Natural killer cell (primary cell): Measurements from ENCODE around the gene DGLUCY. TPM values are rescaled to one million over a fixed set of nuclear protein-coding genes. Genes with fewer than 3 reads are reported as not detected.
A peak's percentile ranks its signal among the peaks of the same experiment; 100 is the strongest.

Experiments used
- ATAC-seq, 3 donors: fragments of 150-1000 bp in 2 of 3; fragments of 200-7000 bp in 1 of 3; cut with Tn5 transposase; 1 replicate in 1 of 3; 2 replicates in 2 of 3; pipeline ENCODE4 v1.10.0; 2021; ENCODE audit warnings: mild to moderate bottlenecking in 2 of 3, moderate library complexity in 2 of 3
- DNase-seq, 2 donors: peaks; one replicate each; pipeline versions ENCODE4 v3.0.0 to v3.0.0-alpha.2; 2013 to 2021; ENCODE audit warnings: mixed read lengths in 1 of 2
- H3K27ac ChIP-seq: one replicate; pipeline ENCODE4 v1.5.1; 2013; ENCODE audit warnings: mild to moderate bottlenecking, low read length
- H3K27me3 ChIP-seq: one replicate; pipeline ENCODE4 v1.6.1; 2013; ENCODE audit warnings: low read length; ENCODE audit not compliant: control insufficient read depth, insufficient read depth
- H3K36me3 ChIP-seq: one replicate; pipeline ENCODE4 v1.6.1; 2013; ENCODE audit warnings: low read length; ENCODE audit not compliant: control insufficient read depth, insufficient read depth
- H3K4me1 ChIP-seq: one replicate; pipeline ENCODE4 v1.6.1; 2013; ENCODE audit warnings: low read length; ENCODE audit not compliant: control insufficient read depth, insufficient read depth
- H3K4me3 ChIP-seq: one replicate; pipeline ENCODE4 v1.5.1; 2013; ENCODE audit warnings: low read length
- H3K9me3 ChIP-seq: one replicate; pipeline ENCODE4 v1.6.1; 2013; ENCODE audit warnings: low read length; ENCODE audit not compliant: control insufficient read depth, insufficient read depth
- H3K27ac Mint-ChIP-seq, 2 donors: one replicate each; pipeline ENCODE4 v1.8.0; 2022; ENCODE audit warnings: mild to moderate bottlenecking in 2 of 2, mixed read lengths in 2 of 2, moderate library complexity in 1 of 2
- H3K27me3 Mint-ChIP-seq, 2 donors: one replicate each; pipeline ENCODE4 v1.8.0; 2022; ENCODE audit warnings: low read depth in 2 of 2, mixed read lengths in 2 of 2
- H3K36me3 Mint-ChIP-seq: one replicate; pipeline ENCODE4 v1.8.0; 2022; ENCODE audit warnings: mixed read lengths
- H3K4me1 Mint-ChIP-seq, 2 donors: one replicate each; pipeline ENCODE4 v1.8.0; 2022; ENCODE audit warnings: mixed read lengths in 2 of 2
- H3K4me3 Mint-ChIP-seq: one replicate; pipeline ENCODE4 v1.8.0; 2022; ENCODE audit warnings: mild to moderate bottlenecking, moderate library complexity, mixed read lengths
- H3K9me3 Mint-ChIP-seq, 2 donors: one replicate each; pipeline ENCODE4 v1.8.0; 2022; ENCODE audit warnings: mixed read lengths in 2 of 2
- CTCF ChIP-seq: fragments of 200-600 bp; IDR thresholded peaks from one replicate; pipeline ENCODE4 v1.8.0; 2022; ENCODE audit warnings: antibody characterized with exemption
- WGBS: methylation state at CpG from one replicate; pipeline ENCODE4 v1.1.7; 2013; ENCODE audit warnings: missing lambda C conversion rate; ENCODE audit not compliant: insufficient coverage; 5-methylcytosine and 5-hydroxymethylcytosine counted together
- intact Hi-C: fragments of 100-400 bp; cut with micrococcal nuclease; formaldehyde crosslinking; loops from one replicate; pipeline ENCODE4 v1.14.2; 2022
- total RNA-seq, 4 donors: library from RNA; stranded (reverse); fragments of 120-200 nt in 1 of 4; gene quantifications; one replicate each; pipeline versions ENCODE4 v1.2.3 to v1.2.4, GENCODE V29; 2013 to 2022

The DGLUCY gene
- total RNA-seq, 3 donors from 2014 or later (not counting 1 experiment from before 2014, with no cell fraction given), result 108 to 142 (median 110) TPM

GRCh38 chr14:91227183-91227628, 113.3 kb downstream of the DGLUCY start:
- Mint-ChIP-seq H3K4me1 (peaks cover 85 to 93% of the 10 kb centered on the region in 2 donors), H3K9me3 (peaks cover 0 to 2% of the 10 kb centered on the region in 2 donors), H3K4me3 (peak overlapping the region; percentile 84), H3K36me3 (peaks cover 7% of the 10 kb centered on the region), H3K27ac (peak overlapping the region; percentile 98 to 100), H3K27me3 (no peaks in the 10 kb centered on the region)
- intact Hi-C loops, result loop anchor here (5.0 kb wide), 2 partner anchors 150 to 190 kb away; partner anchors contain the start of gene CCDC88C
- Histone ChIP-seq H3K9me3 (no peaks in the 10 kb centered on the region), H3K27me3 (no peaks in the 10 kb centered on the region), H3K4me3 (no peak overlapping the region), H3K36me3 (peaks cover 2% of the 10 kb centered on the region), H3K4me1 (peaks cover 95% of the 10 kb centered on the region), H3K27ac (peak overlapping the region; percentile 90)
- DNase-seq, result peak in 1 of 2 donors; percentile 71
- WGBS, result 26% methylated on average over 7 of the region's 7 CpGs
- ATAC-seq, result no peak
- no peak for TF ChIP-seq CTCF

- peaks cover 4% of the 10 kb centered on the region for H3K36me3 ChIP-seq
- peak overlapping the region; percentile 98 to 100 for H3K27ac Mint-ChIP-seq
- peak; percentile 68 to 88 (median 82) for ATAC-seq
- WGBS, result 24% methylated on average over 14 of the region's 14 CpGs
- H3K4me1 Mint-ChIP-seq, result peaks cover 79 to 89% of the 10 kb centered on the region in 2 donors
- TF ChIP-seq CTCF, result no peak
- H3K36me3 Mint-ChIP-seq, result no peaks in the 10 kb centered on the region
- H3K9me3 ChIP-seq, result no peaks in the 10 kb centered on the region
- intact Hi-C loops, result loop anchor here (1.0 to 5.0 kb wide), 8 partner anchors 15 to 638 kb away; partner anchors contain the start of genes CCDC88C, RPS6KA5 and TC2N
- H3K4me3 Mint-ChIP-seq, result peak overlapping the region; percentile 81
- H3K27me3 Mint-ChIP-seq, result no peaks in the 10 kb centered on the region
- no peak overlapping the region for H3K4me3 ChIP-seq
- H3K9me3 Mint-ChIP-seq, result peaks cover 0 to 2% of the 10 kb centered on the region in 2 donors
- DNase-seq, result peak; percentile 79 to 94
- H3K4me1 ChIP-seq, result peaks cover 95% of the 10 kb centered on the region
- H3K27ac ChIP-seq, result peak overlapping the region; percentile 90
- H3K27me3 ChIP-seq, result no peaks in the 10 kb centered on the region
These were observed 114.5 kb downstream of the DGLUCY start for GRCh38 chr14:91228112-91229004.

- no peaks in the 10 kb centered on the region for H3K9me3 ChIP-seq
- 77% methylated on average over 1 of the region's 1 CpG for WGBS
- DNase-seq (no peak), ATAC-seq (no peak)
- H3K27ac ChIP-seq, result peak overlapping the region; percentile 90
- Mint-ChIP-seq H3K27me3 (no peaks in the 10 kb centered on the region), H3K36me3 (no peaks in the 10 kb centered on the region), H3K9me3 (peaks cover 0 to 2% of the 10 kb centered on the region in 2 donors), H3K27ac (peak overlapping the region; percentile 98 to 100), H3K4me3 (peak overlapping the region; percentile 81), H3K4me1 (peaks cover 77 to 86% of the 10 kb centered on the region in 2 donors)
- H3K4me3 ChIP-seq, result no peak overlapping the region
- peaks cover 95% of the 10 kb centered on the region for H3K4me1 ChIP-seq
- no peaks in the 10 kb centered on the region for H3K27me3 ChIP-seq
- no peak for TF ChIP-seq CTCF
- H3K36me3 ChIP-seq, result peaks cover 7% of the 10 kb centered on the region
- intact Hi-C loops, result loop anchor here (2.0 to 5.0 kb wide), 6 partner anchors 32 to 638 kb away; partner anchors contain the start of genes CCDC88C, RPS6KA5 and TC2N
These were observed 115.1 kb downstream of the DGLUCY start for GRCh38 chr14:91229005-91229382.
